SK-N-SH (cell line): Measurements from ENCODE around the gene CHD2.

Experiments
- CHD2 ChIP-seq: fragments of 150-350 bp; IDR thresholded peaks from 2 replicates; pipeline ENCODE4 v1.6.1; 2018; ENCODE audit warnings: low read length; ENCODE audit not compliant: partially characterized antibody
- EP300 ChIP-seq, 2 experiments: IDR thresholded peaks; 2 replicates each; pipeline versions ENCODE4 v1.4.0 to v1.6.1; 2012; ENCODE audit warnings: borderline replicate concordance in 1 of 2, low read depth in 1 of 2, low read length in 1 of 2
- EZH2phosphoT487 ChIP-seq: fragments of 200-600 bp; sonication (generic); IDR thresholded peaks from 2 replicates; pipeline ENCODE4 v1.6.1; 2017; ENCODE audit warnings: low read depth, mixed run types, mild to moderate bottlenecking, antibody characterized with exemption, moderate library complexity, borderline replicate concordance
- GABPA ChIP-seq: IDR thresholded peaks from 2 replicates; pipeline ENCODE4 v1.4.0; 2012; ENCODE audit warnings: low read depth, mild to moderate bottlenecking
- JUND ChIP-seq: IDR thresholded peaks from 2 replicates; pipeline ENCODE4 v1.4.0; 2012
- MXI1 ChIP-seq: IDR thresholded peaks from 2 replicates; pipeline ENCODE4 v1.6.1; 2012; ENCODE audit warnings: mild to moderate bottlenecking, low read depth, low read length, improper control_type of control experiment
- PBX3 ChIP-seq: IDR thresholded peaks from 2 replicates; pipeline ENCODE4; 2012
- RAD21 ChIP-seq: IDR thresholded peaks from 2 replicates; pipeline ENCODE4 v1.6.1; 2012; ENCODE audit warnings: mild to moderate bottlenecking, low read length
- RFX5 ChIP-seq: IDR thresholded peaks from 2 replicates; pipeline ENCODE4 v1.6.1; 2012; ENCODE audit warnings: mild to moderate bottlenecking, improper control_type of control experiment, low read length
- TF ChIP-seq, protein P1 (sequence below): IDR thresholded peaks from 2 replicates; pipeline ENCODE4 v1.6.1; 2012; ENCODE audit warnings: mild to moderate bottlenecking, low read depth, low read length, moderate library complexity
- TF ChIP-seq, protein P2 (sequence below): fragments of 200-600 bp; sonication (generic); IDR thresholded peaks from 2 replicates; pipeline ENCODE4 v1.6.1; 2017; ENCODE audit warnings: antibody characterized with exemption, mild to moderate bottlenecking, moderate library complexity

GRCh38 chr15:93037820-93038705 lies 137.9 kb downstream of the CHD2 start:
- TF ChIP-seq, protein P1, sequence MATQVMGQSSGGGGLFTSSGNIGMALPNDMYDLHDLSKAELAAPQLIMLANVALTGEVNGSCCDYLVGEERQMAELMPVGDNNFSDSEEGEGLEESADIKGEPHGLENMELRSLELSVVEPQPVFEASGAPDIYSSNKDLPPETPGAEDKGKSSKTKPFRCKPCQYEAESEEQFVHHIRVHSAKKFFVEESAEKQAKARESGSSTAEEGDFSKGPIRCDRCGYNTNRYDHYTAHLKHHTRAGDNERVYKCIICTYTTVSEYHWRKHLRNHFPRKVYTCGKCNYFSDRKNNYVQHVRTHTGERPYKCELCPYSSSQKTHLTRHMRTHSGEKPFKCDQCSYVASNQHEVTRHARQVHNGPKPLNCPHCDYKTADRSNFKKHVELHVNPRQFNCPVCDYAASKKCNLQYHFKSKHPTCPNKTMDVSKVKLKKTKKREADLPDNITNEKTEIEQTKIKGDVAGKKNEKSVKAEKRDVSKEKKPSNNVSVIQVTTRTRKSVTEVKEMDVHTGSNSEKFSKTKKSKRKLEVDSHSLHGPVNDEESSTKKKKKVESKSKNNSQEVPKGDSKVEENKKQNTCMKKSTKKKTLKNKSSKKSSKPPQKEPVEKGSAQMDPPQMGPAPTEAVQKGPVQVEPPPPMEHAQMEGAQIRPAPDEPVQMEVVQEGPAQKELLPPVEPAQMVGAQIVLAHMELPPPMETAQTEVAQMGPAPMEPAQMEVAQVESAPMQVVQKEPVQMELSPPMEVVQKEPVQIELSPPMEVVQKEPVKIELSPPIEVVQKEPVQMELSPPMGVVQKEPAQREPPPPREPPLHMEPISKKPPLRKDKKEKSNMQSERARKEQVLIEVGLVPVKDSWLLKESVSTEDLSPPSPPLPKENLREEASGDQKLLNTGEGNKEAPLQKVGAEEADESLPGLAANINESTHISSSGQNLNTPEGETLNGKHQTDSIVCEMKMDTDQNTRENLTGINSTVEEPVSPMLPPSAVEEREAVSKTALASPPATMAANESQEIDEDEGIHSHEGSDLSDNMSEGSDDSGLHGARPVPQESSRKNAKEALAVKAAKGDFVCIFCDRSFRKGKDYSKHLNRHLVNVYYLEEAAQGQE = no peak
- TF ChIP-seq RAD21 (no peak), CHD2 (no peak), GABPA (no peak), MXI1 (no peak), JUND (no peak), EP300 (IDR thresholded peaks at IDR 0.05; ENCODE audit: borderline replicate concordance in 1 of 2, low read depth in 1 of 2, low read length in 1 of 2) (no peak), RFX5 (no peak), EZH2phosphoT487 (no peak), PBX3 (no peak)
- TF ChIP-seq, protein P2, sequence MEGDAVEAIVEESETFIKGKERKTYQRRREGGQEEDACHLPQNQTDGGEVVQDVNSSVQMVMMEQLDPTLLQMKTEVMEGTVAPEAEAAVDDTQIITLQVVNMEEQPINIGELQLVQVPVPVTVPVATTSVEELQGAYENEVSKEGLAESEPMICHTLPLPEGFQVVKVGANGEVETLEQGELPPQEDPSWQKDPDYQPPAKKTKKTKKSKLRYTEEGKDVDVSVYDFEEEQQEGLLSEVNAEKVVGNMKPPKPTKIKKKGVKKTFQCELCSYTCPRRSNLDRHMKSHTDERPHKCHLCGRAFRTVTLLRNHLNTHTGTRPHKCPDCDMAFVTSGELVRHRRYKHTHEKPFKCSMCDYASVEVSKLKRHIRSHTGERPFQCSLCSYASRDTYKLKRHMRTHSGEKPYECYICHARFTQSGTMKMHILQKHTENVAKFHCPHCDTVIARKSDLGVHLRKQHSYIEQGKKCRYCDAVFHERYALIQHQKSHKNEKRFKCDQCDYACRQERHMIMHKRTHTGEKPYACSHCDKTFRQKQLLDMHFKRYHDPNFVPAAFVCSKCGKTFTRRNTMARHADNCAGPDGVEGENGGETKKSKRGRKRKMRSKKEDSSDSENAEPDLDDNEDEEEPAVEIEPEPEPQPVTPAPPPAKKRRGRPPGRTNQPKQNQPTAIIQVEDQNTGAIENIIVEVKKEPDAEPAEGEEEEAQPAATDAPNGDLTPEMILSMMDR = no peak
